DMS114 treated with DMSO at 0.1 percent for 48 hours (cell line): Measurements from ENCODE around the gene AKR1A1.

Experiments
- DNase-seq: peaks from one replicate; lab custom pipeline; 2025; ENCODE audit not compliant: unreplicated experiment; lab: John Stamatoyannopoulos, UW

Gene AKR1A1

DNA sequence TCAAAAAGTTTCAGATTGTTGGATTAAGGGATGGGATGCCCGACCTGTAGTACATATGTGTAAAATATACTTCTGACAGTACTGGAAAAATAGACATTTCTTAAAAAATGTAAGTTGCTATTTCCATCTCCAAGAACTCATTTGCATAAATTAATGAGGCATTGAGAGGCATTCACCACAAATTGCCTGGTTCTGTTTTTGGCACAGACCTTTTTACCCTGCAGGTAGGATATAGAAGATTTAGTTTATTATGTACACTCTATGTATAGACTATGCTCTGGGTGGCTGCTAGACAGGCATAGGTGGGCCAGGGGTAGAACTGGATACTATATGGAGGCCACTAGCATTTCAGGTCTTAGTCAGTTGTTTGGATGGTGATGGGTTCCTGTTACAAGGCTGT, 65.3 kb downstream of the AKR1A1 start:
- DNase-seq = no peak

DNA sequence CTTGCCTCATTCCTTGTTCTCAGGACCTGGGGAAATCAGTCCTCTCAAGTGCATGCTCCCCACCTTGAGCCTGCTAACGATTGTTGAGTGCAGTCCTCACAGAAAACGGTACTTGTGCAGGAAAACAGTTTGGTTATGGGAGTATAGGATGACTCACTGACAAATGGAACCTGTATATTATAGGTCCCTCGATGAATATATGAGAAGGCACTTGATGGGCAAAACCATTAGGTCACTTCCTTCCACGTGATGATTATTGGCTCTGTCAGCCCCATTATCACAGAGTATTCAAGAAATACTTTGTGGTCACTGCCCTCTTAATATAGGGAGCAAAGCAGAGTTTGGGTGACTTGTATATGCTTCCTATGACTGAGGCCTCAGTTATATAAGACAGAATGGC, 67.0 kb downstream of the AKR1A1 start:
- no peak for DNase-seq

DNA sequence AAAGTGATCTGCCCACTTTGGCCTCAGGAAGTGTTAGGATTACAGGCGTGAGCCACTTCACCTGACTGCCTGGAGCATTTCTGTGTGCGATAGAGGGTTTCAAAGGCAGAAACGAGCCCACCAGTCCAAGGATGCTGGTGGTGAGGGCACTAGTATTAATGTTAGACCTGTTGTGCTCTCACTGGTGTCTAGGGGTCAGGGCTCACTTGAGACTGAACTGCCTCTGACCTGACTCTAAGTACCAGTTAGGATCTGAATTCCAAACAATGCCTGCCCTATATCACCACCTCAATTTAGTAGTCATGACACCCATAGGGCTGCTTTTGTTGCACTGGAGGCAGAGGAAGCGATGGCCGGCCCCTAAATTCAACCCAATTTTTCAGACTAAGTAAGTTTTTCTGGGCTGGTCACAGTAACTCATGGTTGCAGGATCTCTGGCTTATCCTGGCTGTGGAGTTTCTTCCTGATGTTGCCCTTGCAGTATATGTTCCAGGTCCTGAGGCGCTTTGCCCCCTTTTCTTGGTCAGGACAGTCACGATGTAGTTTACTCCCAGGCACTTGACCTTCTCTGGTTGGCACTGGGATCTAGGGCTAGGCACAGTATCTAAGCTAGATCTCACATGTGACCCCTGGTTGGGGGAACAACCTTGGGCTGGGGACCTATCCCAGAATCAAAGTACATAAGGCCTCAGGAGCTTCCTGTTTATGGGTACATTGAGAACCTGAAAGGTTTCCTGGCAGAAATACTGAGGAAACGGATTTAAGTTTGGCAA, 68.7 kb downstream of the AKR1A1 start:
- DNase-seq = no peak
